Peyer's patch (tissue), 4 donors: ENCODE measurements around the gene TCF4. TPM values are rescaled to one million over a fixed set of nuclear protein-coding genes. Genes with fewer than 3 reads are reported as not detected.
"Not testable (repeated sequence)": the region's sequence is repeated elsewhere in the genome, so short reads cannot be mapped to it uniquely, and the experiment has no call there.

Source experiments
- DNase-seq, 3 donors: peaks; one replicate each; pipeline ENCODE4 v3.0.0-alpha.2; 2017 to 2019
- H3K27ac ChIP-seq, 4 donors: fragments of 200-600 bp; sonication (generic); one replicate each; pipeline ENCODE4 v1.5.1; 2016 to 2019
- H3K27me3 ChIP-seq, 2 donors: fragments of 200-600 bp; sonication (generic); one replicate each; pipeline ENCODE4 v1.5.1; 2019
- H3K36me3 ChIP-seq, 3 donors: fragments of 200-600 bp; sonication (generic); one replicate each; pipeline ENCODE4 v1.5.1; 2016 to 2019
- H3K4me1 ChIP-seq, 4 donors: fragments of 200-600 bp; sonication (generic); one replicate each; pipeline ENCODE4 v1.5.1; 2016 to 2019
- H3K4me3 ChIP-seq, 4 donors: fragments of 200-600 bp; sonication (generic); 1 replicate in 3 of 4; 2 replicates in 1 of 4; pipeline ENCODE4 v1.5.1; 2016 to 2019; ENCODE audit warnings: mild to moderate bottlenecking in 1 of 4
- H3K9me3 ChIP-seq, 4 donors: fragments of 200-600 bp; sonication (generic); one replicate each; pipeline ENCODE4 v1.5.1; 2016 to 2019; ENCODE audit warnings: mild to moderate bottlenecking in 1 of 4
- POLR2A ChIP-seq, 2 donors: fragments of 450-650 bp; IDR thresholded peaks; one replicate each; pipeline ENCODE4 v1.5.1; 2017; ENCODE audit warnings: antibody characterized with exemption in 2 of 2, mild to moderate bottlenecking in 2 of 2, moderate library complexity in 2 of 2
- total RNA-seq, 4 donors: library from RNA; depleted of rRNA; stranded (reverse); fragments of >200 nt; gene quantifications; one replicate each; pipeline ENCODE4 v1.1.0, GENCODE V29; 2016
- TF ChIP-seq, protein P1 (sequence below), 6 experiments: fragments of 450-650 bp in 4 of 6; fragments of 200-600 bp in 2 of 6; sonication (generic) in 1 of 6; IDR thresholded peaks; one replicate each; pipeline ENCODE4 v1.5.1; 2017 to 2019; ENCODE audit warnings: antibody characterized with exemption in 6 of 6, mild to moderate bottlenecking in 3 of 6, moderate library complexity in 1 of 6

Gene TCF4
- total RNA-seq, 4 donors from 2014 or later = 11.9 to 190 (median 33.8) TPM

DNA sequence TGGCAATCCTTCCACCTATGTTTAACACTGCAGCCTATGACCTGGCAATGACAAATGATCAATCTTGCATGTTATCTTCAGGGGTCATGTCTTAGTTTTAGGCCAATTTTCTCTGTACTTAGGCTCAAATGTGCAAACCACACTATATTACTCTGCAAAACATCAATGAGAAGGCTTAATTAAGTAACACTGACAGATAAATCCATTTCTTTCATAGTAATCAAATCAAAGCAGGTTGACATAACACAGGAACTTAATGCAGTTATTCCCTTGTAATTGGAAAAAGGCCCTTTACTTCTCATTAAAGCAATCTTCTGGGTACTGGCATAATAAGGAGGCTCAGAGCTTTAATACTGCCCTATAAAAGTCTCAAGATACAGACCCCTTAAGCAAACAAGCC is 114.4 kb downstream of the TCF4 start:
- Histone ChIP-seq H3K4me3 (no peak overlapping the region), H3K27ac (no peak overlapping the region), H3K9me3 (no peaks in the 10 kb centered on the region), H3K4me1 (no peaks in the 10 kb centered on the region), H3K36me3 (no peaks in the 10 kb centered on the region), H3K27me3 (no peaks in the 10 kb centered on the region)
- no peak for DNase-seq
- TF ChIP-seq, protein P1, sequence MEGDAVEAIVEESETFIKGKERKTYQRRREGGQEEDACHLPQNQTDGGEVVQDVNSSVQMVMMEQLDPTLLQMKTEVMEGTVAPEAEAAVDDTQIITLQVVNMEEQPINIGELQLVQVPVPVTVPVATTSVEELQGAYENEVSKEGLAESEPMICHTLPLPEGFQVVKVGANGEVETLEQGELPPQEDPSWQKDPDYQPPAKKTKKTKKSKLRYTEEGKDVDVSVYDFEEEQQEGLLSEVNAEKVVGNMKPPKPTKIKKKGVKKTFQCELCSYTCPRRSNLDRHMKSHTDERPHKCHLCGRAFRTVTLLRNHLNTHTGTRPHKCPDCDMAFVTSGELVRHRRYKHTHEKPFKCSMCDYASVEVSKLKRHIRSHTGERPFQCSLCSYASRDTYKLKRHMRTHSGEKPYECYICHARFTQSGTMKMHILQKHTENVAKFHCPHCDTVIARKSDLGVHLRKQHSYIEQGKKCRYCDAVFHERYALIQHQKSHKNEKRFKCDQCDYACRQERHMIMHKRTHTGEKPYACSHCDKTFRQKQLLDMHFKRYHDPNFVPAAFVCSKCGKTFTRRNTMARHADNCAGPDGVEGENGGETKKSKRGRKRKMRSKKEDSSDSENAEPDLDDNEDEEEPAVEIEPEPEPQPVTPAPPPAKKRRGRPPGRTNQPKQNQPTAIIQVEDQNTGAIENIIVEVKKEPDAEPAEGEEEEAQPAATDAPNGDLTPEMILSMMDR (IDR thresholded peaks at IDR 0.05) = no peak
- TF ChIP-seq POLR2A (IDR thresholded peaks at IDR 0.05) = no peak

DNA sequence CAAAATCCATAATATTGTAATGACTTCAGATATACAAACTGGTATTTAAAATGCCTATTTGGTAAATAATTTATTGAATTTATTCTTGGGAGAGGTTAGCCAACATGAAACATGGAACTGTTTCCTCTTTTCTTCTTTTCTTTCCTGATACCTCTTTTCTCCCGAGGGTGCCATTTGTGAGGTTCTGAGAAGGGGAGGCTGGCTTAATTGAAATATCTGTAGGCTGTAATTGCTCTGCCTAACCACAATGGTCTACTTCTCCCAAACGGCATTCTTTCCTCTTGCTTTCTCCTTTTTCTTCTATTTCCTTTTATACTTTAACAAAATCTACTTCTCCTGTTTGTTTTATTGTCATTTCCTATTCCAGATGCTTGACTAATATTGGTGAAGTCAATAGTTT is 114.9 kb downstream of the TCF4 start:
- no peak for DNase-seq

DNA sequence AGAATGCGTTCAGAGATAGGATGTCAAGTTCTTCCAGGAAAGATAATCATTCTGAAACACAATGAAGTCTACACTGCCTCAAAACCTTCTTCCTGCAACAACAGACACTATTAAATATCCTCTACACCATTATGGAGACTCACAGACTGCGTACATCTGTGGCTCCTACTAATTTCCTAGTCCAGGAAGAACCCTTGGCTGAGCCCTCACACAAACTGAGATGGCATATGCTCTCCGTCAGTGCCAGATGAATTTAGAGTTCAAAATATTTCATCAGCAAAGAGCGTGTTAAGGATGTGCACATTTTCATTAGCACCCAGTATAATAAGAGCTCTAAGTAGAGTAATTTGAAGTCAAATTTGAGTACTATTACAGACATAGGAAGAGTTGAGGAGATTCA is 117.2 kb downstream of the TCF4 start:
- no peaks in the 10 kb centered on the region for H3K9me3 ChIP-seq
- TF ChIP-seq, protein P1 (IDR thresholded peaks at IDR 0.05) = no peak
- no peak for TF ChIP-seq POLR2A (IDR thresholded peaks at IDR 0.05)
- DNase-seq = no peak
- H3K27ac ChIP-seq = no peak overlapping the region
- no peak overlapping the region for H3K4me3 ChIP-seq
- H3K36me3 ChIP-seq = no peaks in the 10 kb centered on the region
- no peaks in the 10 kb centered on the region for H3K4me1 ChIP-seq
- H3K27me3 ChIP-seq = no peaks in the 10 kb centered on the region

More for the DNA sequence above, 114.9 kb downstream of the TCF4 start:
- H3K27ac ChIP-seq = no peak overlapping the region
- TF ChIP-seq POLR2A (IDR thresholded peaks at IDR 0.05) = no peak
- TF ChIP-seq, protein P1 (IDR thresholded peaks at IDR 0.05) = no peak
- no peaks in the 10 kb centered on the region for H3K4me1 ChIP-seq
- no peaks in the 10 kb centered on the region for H3K9me3 ChIP-seq
- no peaks in the 10 kb centered on the region for H3K27me3 ChIP-seq
- H3K36me3 ChIP-seq = no peaks in the 10 kb centered on the region
- H3K4me3 ChIP-seq = no peak overlapping the region

DNA sequence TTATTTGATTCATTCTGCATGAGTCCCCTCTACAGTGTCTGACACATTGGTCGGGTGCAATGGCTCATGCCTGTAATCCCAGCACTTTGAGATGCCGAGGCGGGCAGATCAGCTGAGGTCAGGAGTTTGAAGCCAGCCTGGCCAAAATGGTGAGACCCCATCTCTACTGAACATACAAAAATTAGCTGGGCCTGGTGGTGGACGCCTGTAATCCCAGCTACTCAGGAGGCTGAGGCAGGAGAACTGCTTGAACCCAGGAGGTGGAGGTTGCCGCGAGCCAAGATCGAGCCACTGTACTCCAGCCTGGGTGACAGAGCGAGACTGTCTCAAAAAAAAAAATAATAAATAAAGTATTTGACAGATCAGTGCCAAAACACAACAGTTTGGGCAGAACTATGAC is 118.9 kb downstream of the TCF4 start:
- H3K9me3 ChIP-seq, H3K27ac ChIP-seq, DNase-seq, H3K4me1 ChIP-seq, H3K36me3 ChIP-seq, H3K27me3 ChIP-seq, H3K4me3 ChIP-seq: not testable (repeated sequence)

DNA sequence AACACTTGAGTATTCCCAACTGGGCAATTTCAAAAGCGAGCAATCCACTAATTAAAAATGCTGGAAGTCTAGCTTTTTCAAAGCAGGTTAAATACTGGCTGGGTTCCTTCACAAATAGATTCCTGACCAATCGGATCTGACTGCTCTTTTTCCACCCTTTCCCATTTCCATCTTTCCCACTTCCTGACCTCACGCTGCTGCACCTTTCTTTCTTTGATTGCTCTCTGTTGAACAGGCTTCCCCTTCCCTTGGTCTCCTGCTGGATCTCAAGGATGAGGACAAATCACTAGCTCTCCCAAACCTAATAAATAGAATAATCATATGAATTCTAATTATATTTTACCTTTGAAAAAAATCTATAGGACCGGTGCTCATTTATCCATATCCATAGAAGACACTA is 121.2 kb downstream of the TCF4 start:
- Histone ChIP-seq H3K36me3 (no peaks in the 10 kb centered on the region), H3K27ac (no peak overlapping the region), H3K9me3 (no peaks in the 10 kb centered on the region), H3K4me1 (no peaks in the 10 kb centered on the region), H3K4me3 (no peak overlapping the region), H3K27me3 (no peaks in the 10 kb centered on the region)
- no peak for TF ChIP-seq POLR2A (IDR thresholded peaks at IDR 0.05)
- TF ChIP-seq, protein P1 (IDR thresholded peaks at IDR 0.05) = no peak
- DNase-seq = no peak

DNA sequence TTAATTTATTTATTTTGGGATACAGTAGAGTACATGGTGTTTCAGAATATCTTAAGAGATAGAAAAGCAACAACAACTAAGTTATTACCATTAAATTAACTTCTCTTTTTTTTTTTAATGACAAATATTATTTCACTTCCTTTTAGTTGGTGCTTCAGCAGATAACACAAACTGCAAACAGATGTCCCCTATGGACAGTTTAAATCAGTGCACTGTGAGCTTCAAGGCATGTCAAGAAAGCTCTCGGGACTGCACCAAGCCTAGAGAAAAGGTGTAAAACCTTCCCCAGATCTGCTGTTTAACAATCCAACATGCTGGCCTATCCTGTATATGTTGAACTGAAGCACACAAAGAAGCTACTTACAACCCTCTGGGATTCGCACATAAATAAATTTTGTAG is 122.7 kb downstream of the TCF4 start:
- Histone ChIP-seq H3K4me3 (no peak overlapping the region), H3K36me3 (no peaks in the 10 kb centered on the region), H3K4me1 (no peaks in the 10 kb centered on the region), H3K27me3 (no peaks in the 10 kb centered on the region), H3K9me3 (no peaks in the 10 kb centered on the region), H3K27ac (no peak overlapping the region)
- TF ChIP-seq, protein P1 (IDR thresholded peaks at IDR 0.05) = no peak
- TF ChIP-seq POLR2A (IDR thresholded peaks at IDR 0.05) = no peak
- DNase-seq = no peak
